ENCODE measurements around the gene FAM174C.
A peak's percentile ranks its signal among the peaks of the same experiment; 100 is the strongest.

FAM174C gene

GRCh38 chr19:1324806-1325567 is 49.7 kb downstream of the FAM174C start:
- Histone ChIP-seq H3K36me3 (ENCODE audit: control insufficient read depth, insufficient read depth, low read length) (no peaks in the 10 kb centered on the region), H3K9ac (ENCODE audit: low read depth, low read length) (no peak overlapping the region), H3K9me3 (ENCODE audit: control insufficient read depth, insufficient read depth, low read length) (no peaks in the 10 kb centered on the region), H3K27me3 (ENCODE audit: control insufficient read depth, insufficient read depth, low read length) (no peaks in the 10 kb centered on the region), H3K4me1 (ENCODE audit: control insufficient read depth, insufficient read depth, low read length) (no peaks in the 10 kb centered on the region), H3K4me3 (ENCODE audit: low read depth, low read length) (peak overlapping the region; percentile 54)

- Histone ChIP-seq H3K9me3 (ENCODE audit: control insufficient read depth, insufficient read depth, low read length) (no peaks in the 10 kb centered on the region), H3K9ac (ENCODE audit: low read depth, low read length) (no peak overlapping the region), H3K4me1 (ENCODE audit: control insufficient read depth, insufficient read depth, low read length) (no peaks in the 10 kb centered on the region), H3K27me3 (ENCODE audit: control insufficient read depth, insufficient read depth, low read length) (no peaks in the 10 kb centered on the region), H3K4me3 (ENCODE audit: low read depth, low read length) (peak overlapping the region; percentile 54), H3K36me3 (ENCODE audit: control insufficient read depth, insufficient read depth, low read length) (no peaks in the 10 kb centered on the region)
Measured at GRCh38 chr19:1325568-1326294, 50.4 kb downstream of the FAM174C start.

GRCh38 chr19:1327125-1327524 is 51.8 kb downstream of the FAM174C start:
- no peak overlapping the region for H3K4me3 ChIP-seq (ENCODE audit: low read depth, low read length)
- no peaks in the 10 kb centered on the region for H3K4me1 ChIP-seq (ENCODE audit: control insufficient read depth, insufficient read depth, low read length)
- H3K36me3 ChIP-seq (ENCODE audit: control insufficient read depth, insufficient read depth, low read length) = no peaks in the 10 kb centered on the region
- no peak overlapping the region for H3K9ac ChIP-seq (ENCODE audit: low read depth, low read length)
- no peaks in the 10 kb centered on the region for H3K9me3 ChIP-seq (ENCODE audit: control insufficient read depth, insufficient read depth, low read length)
- H3K27me3 ChIP-seq (ENCODE audit: control insufficient read depth, insufficient read depth, low read length) = no peaks in the 10 kb centered on the region

Measured in iPS-15b (cell line).